Osteocyte (in vitro differentiated cells): ENCODE measurements around the gene DMXL2. TPM values are rescaled to one million over a fixed set of nuclear protein-coding genes. Genes with fewer than 3 reads are reported as not detected.

ENCODE experiments used
- DNase-seq: peaks from one replicate; pipeline ENCODE4 v3.0.0; 2021; ENCODE audit warnings: mixed read lengths; ENCODE audit not compliant: unreplicated experiment; ENCODE audit errors: extremely low spot score
- H3K27ac Mint-ChIP-seq: one replicate; pipeline ENCODE4 v1.8.0; 2021; ENCODE audit warnings: mild to moderate bottlenecking, mixed read lengths; ENCODE audit not compliant: unreplicated experiment
- H3K27me3 Mint-ChIP-seq: one replicate; pipeline ENCODE4 v1.8.0; 2021; ENCODE audit warnings: mixed read lengths; ENCODE audit not compliant: unreplicated experiment
- H3K36me3 Mint-ChIP-seq: one replicate; pipeline ENCODE4 v1.8.0; 2021; ENCODE audit warnings: mixed read lengths; ENCODE audit not compliant: unreplicated experiment
- H3K4me1 Mint-ChIP-seq: one replicate; pipeline ENCODE4 v1.8.0; 2021; ENCODE audit warnings: mixed read lengths; ENCODE audit not compliant: unreplicated experiment
- H3K4me3 Mint-ChIP-seq: one replicate; pipeline ENCODE4 v1.8.0; 2021; ENCODE audit warnings: mild to moderate bottlenecking, moderate library complexity, mixed read lengths; ENCODE audit not compliant: unreplicated experiment
- H3K9me3 Mint-ChIP-seq: one replicate; pipeline ENCODE4 v1.8.0; 2021; ENCODE audit warnings: mixed read lengths; ENCODE audit not compliant: unreplicated experiment
- CTCF ChIP-seq: fragments of 200-600 bp; sonication (generic); IDR thresholded peaks from 2 replicates; pipeline ENCODE4 v1.5.0; 2021; ENCODE audit warnings: antibody characterized with exemption, mild to moderate bottlenecking, moderate library complexity
- total RNA-seq: library from RNA; stranded (reverse); gene quantifications from 2 replicates; pipeline ENCODE4 v1.2.1, GENCODE V29; 2021

The DMXL2 gene
- total RNA-seq, 1 donor from 2014 or later, result 27.4 TPM

GRCh38 chr15:51403072-51403878, 219.3 kb downstream of the DMXL2 start:
- H3K27me3 Mint-ChIP-seq, result peaks cover 74% of the 10 kb centered on the region
- no peak overlapping the region for H3K4me3 Mint-ChIP-seq
- H3K4me1 Mint-ChIP-seq, result no peaks in the 10 kb centered on the region
- peak; percentile 68 for TF ChIP-seq CTCF
- DNase-seq, result peak; percentile 46
- H3K36me3 Mint-ChIP-seq, result no peaks in the 10 kb centered on the region
- H3K9me3 Mint-ChIP-seq, result no peaks in the 10 kb centered on the region
- no peak overlapping the region for H3K27ac Mint-ChIP-seq

- H3K27ac Mint-ChIP-seq, result no peak overlapping the region
- peaks cover 70% of the 10 kb centered on the region for H3K27me3 Mint-ChIP-seq
These were observed 220.6 kb downstream of the DMXL2 start for GRCh38 chr15:51401872-51402517.

GRCh38 chr15:51401051-51401780, 221.4 kb downstream of the DMXL2 start:
- Mint-ChIP-seq H3K4me1 (no peaks in the 10 kb centered on the region), H3K9me3 (no peaks in the 10 kb centered on the region), H3K4me3 (no peak overlapping the region), H3K27ac (no peak overlapping the region), H3K36me3 (no peaks in the 10 kb centered on the region), H3K27me3 (peaks cover 71% of the 10 kb centered on the region)
- peak; percentile 21 for DNase-seq
- TF ChIP-seq CTCF, result no peak

More at GRCh38 chr15:51401872-51402517, 220.6 kb downstream of the DMXL2 start:
- DNase-seq, result peak; percentile 78
- Mint-ChIP-seq H3K4me3 (no peak overlapping the region), H3K4me1 (no peaks in the 10 kb centered on the region), H3K36me3 (no peaks in the 10 kb centered on the region), H3K9me3 (no peaks in the 10 kb centered on the region)
- peak; percentile 52 for TF ChIP-seq CTCF

- TF ChIP-seq CTCF, result no peak
- no peaks in the 10 kb centered on the region for H3K4me1 Mint-ChIP-seq
- H3K4me3 Mint-ChIP-seq, result no peak overlapping the region
- no peaks in the 10 kb centered on the region for H3K9me3 Mint-ChIP-seq
- no peak overlapping the region for H3K27ac Mint-ChIP-seq
- DNase-seq, result no peak
- H3K27me3 Mint-ChIP-seq, result peaks cover 63% of the 10 kb centered on the region
- H3K36me3 Mint-ChIP-seq, result no peaks in the 10 kb centered on the region
These were observed 223.9 kb downstream of the DMXL2 start for GRCh38 chr15:51398626-51399025.

Other genes starting within 250 kb of the DMXL2 start
- not detected in 2 replicates for gene SCG3, start 58.7 kb upstream of the DMXL2 start, total RNA-seq
- gene LYSMD2, start 114.9 kb upstream of the DMXL2 start, total RNA-seq, result 1.8 and 2.7 TPM in 2 replicates
- 4.3 and 6.3 TPM in 2 replicates for gene TMOD2, start 128.8 kb upstream of the DMXL2 start, total RNA-seq
- gene TMOD3, start 206.9 kb upstream of the DMXL2 start, total RNA-seq, result 75.4 and 84.3 TPM in 2 replicates